Upper lobe of left lung (tissue), 4 donors: ENCODE results near the gene BRWD1.

Experiments used
- CTCF ChIP-seq, 6 experiments: fragments of 450-650 bp in 4 of 6; fragments of 200-600 bp in 2 of 6; sonication (generic) in 2 of 6; IDR thresholded peaks; one replicate each; pipeline ENCODE4 v1.5.1; 2016 to 2019; ENCODE audit warnings: antibody characterized with exemption in 6 of 6
- POLR2A ChIP-seq, 4 donors: fragments of 450-650 bp; IDR thresholded peaks; one replicate each; pipeline ENCODE4 v1.5.1; 2016 to 2017; ENCODE audit warnings: antibody characterized with exemption in 4 of 4, mild to moderate bottlenecking in 2 of 4
- POLR2AphosphoS5 ChIP-seq, 2 donors: sonication (generic); formaldehyde crosslinking; IDR thresholded peaks; one replicate each; pipeline ENCODE4 v1.5.1; 2017; ENCODE audit warnings: antibody characterized with exemption in 2 of 2

DNA sequence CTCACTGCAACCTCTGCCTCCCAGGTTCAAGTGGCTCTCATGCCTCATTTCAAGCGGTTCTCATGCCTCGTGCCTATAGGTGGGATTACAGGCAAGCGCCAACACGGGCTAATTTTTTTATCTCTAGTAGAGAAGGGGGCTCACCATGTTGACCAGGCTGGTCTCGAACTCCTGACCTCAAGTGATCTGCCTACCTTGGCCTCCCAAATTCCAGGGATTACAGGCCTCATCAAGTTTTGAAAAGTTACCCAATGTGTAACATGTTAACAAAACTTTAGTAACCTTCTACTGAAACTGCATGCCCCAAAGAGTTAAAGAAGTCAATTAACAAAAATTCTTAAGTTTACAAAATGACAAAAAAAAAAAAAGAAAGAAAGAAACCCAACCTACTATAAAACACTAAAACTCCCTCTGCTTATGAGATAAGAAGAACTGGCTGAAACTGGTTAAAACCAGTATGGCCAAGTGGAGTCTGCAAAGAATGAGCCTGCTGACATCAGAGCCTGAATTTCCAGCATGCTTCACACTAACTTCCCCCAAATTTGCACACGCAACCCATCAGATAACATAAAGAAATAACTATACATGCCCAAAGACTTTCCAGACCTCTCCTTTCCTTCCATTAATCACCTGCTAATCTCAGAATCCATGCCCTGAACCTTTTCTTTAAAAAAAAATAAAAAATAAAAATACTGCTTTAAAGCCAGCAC, 104.7 kb downstream of the BRWD1 start:
- TF ChIP-seq CTCF (IDR thresholded peaks at IDR 0.05) (no peak), POLR2AphosphoS5 (IDR thresholded peaks at IDR 0.05) (no peak), POLR2A (IDR thresholded peaks at IDR 0.05) (no peak)
